Cerebellar cortex (tissue), 1 donor: ENCODE measurements around the gene STAT4.

Experiments used
- DNase-seq: peaks from one replicate; pipeline ENCODE4 v3.0.0-alpha.2; 2015; ENCODE audit warnings: low spot score

Gene STAT4

DNA sequence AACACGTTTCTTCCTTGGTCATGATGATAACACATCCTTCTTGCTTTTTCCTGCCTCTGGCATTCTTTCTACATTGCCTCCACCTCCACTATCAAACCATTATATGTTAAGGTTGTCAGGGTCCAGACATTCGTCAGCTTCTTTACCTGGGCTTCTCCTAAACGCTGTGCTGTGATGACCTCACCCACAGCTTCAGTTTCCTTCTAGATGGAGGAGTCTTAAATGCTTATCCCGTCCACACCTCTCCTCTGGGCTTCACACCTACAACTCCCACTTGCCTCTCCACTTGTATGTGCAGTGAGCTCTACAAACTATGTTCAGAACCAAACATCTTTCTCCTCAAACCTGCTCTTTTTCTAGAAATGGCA lies 136.2 kb downstream of the STAT4 start:
- DNase-seq = no peak

DNA sequence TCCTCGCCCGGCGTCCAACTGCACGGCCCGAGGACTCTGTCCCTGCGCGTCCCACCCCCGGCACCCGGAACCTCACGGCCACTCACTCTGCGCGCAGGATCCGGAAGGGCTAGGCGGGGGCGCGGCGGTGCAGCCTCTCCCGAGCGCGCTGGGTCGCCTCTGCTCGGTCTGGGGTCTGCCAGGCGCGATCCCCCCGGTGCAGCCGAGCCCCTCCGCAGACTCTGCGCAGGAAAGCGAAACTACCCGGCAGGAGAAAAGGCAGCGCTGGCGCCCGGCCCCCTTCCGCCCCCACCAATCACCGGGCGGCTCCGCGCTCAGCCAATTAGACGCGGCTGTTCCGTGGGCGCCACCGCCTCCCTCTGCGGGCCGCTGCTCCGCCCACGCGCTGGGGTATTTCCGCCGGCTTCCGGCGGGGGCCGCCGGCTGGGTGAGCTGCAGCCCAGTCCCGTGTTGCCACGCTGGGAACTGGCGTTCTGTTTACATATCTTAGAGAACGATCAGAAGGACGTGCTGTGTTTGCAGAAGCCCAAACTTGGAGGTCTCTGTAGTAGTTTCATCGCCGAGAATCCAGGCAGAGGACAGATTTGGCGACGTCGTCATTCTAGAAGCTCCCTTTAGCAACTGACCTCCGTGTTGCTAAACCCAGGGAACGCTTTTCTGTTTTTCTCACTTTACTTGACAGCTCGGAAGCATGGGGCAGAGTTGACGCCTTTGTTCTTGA lies 136.7 kb downstream of the STAT4 start, which contains the start of gene STAT1:
STAT1 (minus strand) TSS at position 240 of the 721 bp plus-strand sequence. CDS start 4,168 bp downstream, outside the sequence.
- peak; percentile 86 for DNase-seq

DNA sequence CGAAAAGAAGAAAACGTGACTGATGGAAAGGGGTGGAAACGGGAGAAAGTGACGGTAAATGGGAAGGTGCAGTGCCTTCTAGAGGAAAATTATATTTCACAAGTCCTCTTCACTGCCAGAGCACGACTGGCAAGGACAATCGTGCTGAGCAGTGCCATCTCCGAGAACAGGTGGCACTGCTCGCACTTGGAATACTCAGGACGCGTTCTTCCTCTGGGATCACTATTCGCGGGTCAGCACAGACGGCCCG lies 137.2 kb downstream of the STAT4 start:
- peak; percentile 53 for DNase-seq

DNA sequence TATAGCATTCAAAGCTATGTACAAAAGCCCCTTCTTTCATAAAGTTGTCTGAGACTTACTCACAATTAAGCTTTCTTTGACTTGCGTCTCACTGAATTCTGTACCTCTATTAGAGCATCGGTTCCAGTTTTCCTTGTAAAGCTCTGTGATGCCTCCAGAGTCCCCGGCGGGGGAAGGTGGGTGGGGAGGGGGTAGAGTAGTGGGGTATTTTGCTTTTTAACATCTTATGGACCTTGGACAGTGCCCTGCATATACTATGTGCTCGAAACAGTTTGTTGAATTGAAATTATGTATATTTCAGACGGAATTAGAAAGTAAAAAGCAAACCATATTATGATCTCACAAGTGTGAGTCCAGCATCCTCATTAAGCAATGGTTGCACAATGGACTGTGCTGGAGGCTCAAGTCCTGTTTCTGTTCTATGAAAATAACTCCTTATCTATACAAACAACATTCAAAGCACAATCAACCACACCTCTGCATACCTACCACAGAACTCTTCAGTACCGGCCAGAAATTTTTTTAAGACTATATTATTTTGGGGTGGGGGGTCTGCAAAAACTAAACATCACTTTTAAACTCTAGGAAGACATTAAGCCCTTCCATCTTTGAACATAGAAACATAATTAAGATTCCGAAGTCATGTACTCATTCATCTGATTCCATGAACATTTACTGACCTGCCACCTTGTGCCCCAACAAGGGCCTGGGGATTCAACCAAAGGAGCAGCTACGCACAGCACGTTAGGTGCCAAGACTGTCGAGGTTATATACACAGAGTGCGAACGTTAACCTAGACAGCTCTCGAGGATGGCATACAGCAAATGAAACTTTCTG lies 137.7 kb downstream of the STAT4 start:
- no peak for DNase-seq

DNA sequence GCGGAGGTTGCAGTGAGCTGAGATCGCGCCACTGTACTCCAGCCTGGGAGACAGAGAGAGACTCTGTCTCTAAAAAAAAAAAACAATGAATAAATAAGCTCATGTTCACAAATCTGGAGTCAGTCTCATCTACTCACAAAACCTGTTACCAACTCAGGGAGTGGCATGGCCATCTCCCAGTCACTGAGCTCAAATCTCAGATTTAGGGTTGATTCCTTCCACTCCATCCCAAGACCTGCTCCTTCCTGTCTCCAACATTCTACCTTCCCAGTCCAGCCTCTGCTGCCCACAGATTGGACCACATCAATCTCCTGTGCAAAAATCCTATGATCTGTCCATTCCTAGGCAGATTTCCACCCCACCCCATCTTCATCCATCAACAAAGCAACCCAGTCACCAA lies 138.4 kb downstream of the STAT4 start:
- no peak for DNase-seq

DNA sequence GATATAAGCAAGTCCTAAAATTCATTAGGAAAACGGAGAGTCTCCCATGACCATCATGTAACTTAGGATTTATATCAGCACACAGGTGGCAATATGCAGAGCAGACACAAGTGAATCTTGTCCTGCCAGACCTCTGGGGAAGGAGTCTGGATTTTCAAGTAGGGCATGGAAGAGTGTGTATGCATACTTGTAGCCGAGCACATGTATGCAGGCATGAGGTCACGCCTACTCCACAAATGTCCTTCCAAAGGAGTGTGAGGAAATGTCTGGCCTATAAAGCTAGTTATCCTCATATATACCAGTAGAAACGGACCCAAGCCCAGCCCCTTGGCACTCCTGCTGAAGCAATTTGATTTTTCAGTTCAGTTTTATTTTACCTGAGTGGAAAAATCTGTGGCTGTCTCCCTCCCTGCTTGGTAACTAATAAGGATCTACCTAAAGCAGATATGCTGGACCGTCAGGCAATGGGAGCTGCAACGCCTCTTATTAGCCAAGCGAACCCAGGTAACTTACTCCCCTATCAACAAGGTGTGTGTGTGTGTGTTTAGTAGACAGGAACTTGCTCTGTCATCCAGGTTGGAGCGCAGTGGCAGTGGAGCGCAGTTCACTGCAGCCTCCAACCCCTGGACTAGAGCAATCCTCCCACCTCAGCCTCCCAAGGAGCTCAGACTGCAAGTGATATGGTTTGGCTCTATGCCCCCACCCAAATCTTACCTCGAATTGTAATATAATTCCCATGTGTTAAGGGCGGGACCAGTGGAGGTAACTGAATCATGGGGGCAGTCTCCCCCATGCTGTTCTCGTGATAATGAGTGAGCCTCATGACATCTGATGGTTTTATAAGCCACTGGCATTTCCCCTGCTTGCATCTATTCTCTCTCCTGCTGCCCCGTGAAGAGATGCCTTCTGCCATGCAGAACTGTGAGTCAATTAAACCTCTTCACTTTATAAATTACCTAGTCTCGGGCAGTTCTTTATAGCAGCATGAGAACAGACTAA lies 139.6 kb downstream of the STAT4 start:
- no peak for DNase-seq

DNA sequence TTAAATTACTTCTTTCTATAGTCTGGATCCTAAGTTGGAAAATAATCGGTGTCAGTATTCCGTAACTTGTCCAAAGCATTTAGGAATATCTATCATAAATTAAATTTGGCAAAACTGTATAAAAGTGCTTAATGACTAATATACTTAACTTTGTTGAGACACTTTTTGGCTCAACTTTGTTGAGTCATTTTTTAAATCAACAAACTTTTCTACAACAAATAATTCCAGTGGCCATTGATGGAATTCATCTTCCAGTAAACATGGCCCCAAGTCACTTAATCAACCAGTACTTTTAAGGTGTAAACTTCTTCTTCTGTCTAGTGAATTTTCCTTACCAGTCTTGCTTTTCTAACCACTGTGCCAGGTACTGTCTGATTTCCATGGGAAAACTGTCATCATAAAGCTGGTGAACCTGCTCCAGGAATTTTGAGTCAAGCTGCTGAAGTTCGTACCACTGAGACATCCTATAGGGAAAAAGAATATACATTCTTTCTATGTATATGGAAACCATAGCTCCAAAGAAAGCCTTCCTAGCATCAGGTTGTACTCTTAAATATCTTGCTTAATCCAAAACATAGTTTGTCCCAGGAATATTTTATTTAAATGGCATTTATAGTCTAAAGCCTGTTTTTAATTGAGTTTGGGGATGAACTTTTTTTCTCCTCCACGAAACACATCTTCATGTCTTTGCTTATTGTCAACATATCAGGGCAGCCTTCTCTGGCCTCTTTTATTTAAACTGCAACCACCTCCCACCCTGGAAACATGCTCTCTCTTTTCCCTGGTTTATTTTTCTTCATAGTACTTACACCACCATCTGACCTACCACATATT lies 141.0 kb downstream of the STAT4 start:
- no peak for DNase-seq

DNA sequence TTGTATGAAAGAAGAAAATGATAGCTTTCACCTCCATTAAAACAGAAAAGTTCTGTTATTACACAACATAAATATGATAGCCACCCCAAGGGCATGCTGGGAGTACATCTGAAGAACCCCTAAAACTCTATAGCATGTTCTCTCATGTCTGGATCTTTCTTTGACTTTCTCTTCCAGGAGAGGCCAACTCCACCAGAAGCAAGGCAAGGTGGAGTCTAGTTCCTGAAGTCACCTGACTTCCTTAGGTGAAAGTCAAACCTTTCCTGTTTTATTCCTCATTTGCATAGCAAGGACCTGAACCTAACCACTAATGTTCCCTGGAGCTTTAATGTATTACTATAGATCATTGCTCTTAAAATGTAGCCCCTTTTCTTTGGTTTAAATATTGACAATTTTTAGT lies 142.5 kb downstream of the STAT4 start:
- no peak for DNase-seq

DNA sequence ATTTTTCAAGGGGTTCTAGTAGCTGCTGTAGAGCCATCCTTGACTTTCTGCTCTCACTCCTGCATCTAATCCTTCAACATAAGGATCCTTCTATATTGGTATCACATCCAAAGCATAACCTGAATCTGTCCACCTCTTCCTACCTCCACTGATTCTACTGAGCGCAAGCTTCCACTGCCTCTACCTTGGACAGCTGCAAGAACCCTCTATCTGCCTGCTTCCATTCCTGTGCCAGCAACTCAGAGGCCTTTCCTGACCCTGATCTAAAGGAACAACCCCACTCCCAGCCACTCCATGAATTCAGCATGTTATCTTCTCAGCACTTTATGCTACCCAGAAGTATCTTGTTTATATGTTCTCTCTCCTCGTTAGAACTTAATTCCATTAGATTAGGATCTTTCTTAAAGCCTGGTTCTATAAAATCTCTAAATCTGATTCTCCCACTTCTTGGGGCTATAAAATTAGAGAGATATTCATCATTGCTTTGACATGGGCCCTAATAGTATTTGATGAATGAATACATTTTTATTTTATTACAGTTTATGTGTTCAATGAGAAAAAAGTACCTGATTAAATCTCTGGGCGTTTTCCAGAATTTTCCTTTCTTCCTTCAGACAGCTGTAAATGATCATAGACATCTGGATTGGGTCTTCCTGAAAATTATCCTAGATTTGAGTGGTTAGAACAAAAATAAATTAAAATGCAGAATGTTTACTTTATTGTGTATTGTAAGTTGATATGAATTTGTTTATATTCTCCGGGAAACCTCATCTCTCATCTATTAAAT lies 143.6 kb downstream of the STAT4 start:
- DNase-seq = no peak

DNA sequence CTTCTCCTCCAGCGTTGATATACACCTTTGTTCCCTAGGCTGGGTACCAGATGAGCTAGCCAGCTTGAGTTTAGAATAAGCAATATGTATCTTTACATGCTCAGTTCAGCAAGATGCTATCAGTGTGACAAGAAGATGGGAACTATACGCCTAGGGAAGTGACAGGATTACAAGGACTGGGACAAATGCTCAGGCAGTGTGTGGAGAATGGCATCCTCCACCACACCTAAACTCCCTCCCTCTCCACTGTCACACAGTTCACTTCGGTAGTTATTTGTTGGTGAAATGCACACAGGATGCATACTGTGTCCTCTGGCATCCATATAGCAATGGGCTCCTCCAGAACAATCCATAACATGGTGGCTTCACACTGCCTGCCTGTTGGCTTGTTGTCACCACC lies 144.5 kb downstream of the STAT4 start:
- no peak for DNase-seq

DNA sequence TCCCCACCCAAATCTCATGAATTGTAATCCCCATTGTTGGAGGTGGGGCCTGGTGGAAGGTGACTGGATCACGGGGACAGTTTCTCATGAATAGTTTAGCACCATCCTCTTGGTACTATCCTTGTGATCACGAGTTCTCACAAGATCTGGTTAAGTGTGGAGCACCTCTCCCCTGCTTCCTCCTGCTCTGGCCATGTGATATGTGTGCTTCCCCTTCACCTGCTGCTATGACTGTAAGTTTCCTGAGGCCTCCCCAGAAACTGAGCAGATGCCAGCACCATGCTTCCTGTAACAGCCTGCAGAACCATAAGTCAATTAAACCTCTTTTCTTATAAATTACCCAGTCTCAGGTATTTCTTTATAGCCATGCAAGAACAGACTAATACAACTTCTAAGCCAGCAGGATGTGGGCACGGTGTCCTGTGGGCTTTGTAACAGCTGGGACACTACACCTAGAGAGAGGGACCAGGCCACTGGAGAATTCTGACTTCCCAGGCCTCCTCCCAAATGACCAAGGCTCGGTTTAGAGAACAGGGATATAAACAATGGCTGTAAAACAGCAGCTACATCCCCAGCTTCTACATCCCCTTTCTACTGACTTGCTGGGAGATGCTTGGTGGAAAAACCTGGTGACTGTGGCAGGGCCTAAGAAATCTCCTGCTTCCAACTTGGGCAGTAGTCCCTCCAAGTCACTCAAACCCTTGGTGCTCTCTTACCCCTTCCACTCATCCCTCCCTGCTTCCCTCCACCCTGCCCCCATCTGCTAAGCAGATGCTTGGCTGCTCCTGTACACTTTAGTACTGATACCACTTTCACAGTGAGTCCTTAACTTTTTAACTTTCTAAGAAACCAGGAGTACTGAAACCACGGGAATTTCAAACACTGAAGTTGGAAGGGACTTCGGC lies 147.1 kb downstream of the STAT4 start:
- no peak for DNase-seq

DNA sequence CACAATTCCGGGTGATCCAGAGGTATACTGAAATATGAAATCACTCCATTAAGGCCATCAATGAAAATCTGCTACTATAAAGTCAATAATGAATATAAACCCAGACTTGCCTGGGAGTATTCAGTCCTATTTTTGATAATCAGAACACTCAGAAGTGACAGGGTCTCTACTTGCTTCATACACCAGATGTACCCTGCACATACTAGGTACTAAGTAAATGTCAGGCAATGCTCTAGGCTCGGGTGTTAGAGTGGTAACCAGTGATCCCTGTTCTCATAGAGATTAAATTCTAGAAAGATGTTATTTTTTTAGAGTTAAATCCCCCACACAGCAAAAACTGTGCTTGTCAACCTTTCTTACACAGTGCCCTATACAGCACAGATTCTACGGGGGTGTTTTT lies 149.2 kb downstream of the STAT4 start:
- no peak for DNase-seq

DNA sequence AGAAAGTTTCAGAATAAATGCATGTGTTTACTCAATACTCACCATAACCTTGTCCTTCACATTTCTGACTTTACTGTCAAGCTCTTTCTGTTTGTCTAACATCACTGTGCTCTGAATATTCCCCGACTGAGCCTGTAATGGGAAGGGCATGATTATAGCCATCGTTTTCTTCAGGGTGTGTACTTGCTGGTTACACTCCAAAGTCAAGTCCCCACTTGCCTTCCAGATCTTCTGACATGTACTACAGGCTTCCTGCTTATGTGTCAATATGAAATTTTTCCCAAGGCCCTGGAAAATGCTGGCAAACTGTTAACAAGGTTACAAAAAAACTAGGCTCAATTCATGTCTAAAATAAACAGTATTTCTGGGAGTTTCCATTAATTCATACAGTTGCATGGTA lies 149.8 kb downstream of the STAT4 start:
- no peak for DNase-seq

DNA sequence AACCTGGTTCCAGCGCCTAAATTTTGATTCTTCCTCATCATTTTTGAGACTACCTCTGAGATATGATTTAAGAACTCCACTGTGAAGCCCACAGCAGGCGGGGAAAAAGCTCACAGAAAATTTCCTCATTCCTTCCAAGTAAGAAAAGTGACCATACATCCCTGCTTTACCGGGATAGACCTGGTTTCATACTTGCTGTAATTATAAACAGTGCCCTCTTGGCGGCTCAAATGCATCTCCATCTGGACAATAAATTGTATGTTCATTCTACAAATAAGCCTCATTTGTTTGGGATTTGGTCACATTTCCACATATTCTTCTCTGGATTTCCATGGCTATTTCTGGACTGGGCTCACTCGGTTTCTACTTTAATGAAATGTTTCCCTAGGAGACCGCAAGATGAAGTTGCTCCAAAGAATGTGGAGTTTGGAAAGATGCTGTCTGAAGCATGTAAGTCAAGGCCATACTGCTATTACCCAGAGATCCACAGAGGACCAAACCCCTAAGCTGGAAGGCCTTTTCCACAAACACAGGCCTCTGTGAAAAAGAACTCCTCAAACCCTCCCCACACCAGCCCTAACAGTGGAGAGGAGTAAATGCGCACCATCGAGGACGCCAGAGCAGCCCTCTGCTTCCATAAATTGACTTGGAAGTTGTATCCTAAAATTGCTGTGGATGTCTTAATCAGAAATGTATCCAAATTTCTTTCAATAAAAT lies 150.7 kb downstream of the STAT4 start:
- DNase-seq = no peak

DNA sequence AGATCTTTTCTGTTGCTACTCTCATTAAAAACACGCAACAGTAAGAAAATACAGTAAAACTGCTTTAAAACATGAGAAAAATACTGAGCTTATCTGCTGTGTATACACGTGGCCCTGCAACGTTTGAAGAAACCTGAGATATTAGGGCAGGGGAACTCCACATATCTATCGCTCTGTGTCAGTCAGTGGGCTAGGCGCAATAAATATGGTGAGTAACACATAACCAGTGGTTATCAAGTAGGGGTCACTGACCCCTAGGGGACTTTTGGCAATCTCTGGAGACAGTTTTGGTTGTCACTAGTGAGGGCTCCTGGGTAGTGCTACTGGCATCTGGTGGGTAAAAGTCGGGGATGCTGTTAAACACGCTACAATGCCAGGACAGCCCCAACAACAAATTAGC lies 151.7 kb downstream of the STAT4 start:
- DNase-seq = no peak

DNA sequence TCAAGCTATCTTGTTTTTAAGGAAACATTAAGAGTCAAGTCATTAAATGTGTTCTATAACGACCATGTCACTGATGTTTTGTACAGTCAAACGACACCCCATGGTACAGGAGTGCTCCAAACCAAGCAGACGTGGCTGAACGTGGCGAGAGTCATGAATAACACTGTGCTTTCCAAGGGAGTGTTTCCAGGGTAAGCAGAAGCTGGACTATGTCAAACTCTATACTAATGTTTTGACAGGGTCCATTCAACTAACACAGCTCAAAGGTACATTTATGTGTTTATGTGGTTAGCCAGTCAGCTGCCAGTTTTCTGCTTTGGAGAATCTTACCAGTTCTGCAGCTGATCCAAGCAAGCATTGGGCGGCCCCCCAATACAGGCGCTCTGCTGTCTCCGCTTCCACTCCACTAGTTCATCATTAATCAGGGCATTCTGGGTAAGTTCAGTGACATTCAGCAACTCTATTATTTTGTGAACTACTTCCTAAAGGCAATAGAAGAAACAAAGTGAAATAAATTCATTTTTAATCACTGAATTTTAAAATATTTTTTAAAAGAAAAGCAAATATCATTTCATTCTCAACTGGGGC lies 153.2 kb downstream of the STAT4 start:
- no peak for DNase-seq

DNA sequence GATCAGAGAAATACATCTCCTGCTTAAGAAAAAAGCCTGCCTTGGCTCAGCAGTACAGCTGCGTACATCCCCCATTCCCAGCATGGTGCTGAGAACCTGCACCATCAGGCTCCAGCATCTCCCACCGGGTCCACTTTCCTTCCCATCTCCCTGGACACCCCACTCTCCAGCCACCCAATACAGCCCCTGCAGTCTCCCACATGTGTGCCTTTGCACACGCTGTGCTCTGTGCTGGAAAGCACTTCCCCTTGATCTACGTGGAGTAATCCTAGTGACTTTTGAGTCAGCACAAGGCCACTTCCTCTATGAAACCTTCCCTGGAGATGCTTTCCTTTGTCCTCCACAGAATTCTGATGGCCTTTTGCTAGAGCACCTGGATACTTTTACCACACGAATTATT lies 153.8 kb downstream of the STAT4 start:
- DNase-seq = no peak

DNA sequence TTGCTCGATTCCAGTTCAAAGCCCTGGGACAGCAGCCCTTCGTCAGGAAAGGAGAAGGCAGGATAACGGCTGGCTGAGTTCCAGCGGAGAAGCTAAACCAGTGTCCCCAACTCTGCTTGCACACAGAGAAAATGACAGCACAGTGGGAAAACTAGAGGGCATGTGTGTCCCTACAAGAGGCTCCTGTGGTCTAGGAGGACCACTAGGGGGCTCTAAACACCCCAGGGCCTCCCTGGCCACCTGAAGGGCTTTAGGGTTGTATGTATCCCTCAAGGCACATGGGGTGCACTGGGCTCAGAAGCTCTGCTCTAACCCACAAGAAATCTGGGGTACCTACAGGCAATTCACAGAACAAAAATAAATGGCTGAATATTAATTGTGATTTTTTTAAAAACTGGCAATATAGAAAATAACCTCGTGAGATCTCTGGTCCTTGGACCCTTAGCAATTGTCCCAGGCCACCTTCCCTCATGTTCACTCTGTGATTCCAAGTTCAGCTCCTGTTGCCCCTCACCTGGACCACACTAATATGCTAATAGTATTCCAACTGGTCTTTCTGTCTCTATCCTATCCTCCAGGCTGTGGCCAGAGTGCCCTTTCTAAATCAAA lies 154.4 kb downstream of the STAT4 start:
- peak; percentile 40 for DNase-seq
